ENCODE results near the gene CDH24.

GRCh38 chr14:23104591-23105347, 47.4 kb upstream of the CDH24 start, which contains the start of gene CIROP:
- TF ChIP-seq, protein P1, sequence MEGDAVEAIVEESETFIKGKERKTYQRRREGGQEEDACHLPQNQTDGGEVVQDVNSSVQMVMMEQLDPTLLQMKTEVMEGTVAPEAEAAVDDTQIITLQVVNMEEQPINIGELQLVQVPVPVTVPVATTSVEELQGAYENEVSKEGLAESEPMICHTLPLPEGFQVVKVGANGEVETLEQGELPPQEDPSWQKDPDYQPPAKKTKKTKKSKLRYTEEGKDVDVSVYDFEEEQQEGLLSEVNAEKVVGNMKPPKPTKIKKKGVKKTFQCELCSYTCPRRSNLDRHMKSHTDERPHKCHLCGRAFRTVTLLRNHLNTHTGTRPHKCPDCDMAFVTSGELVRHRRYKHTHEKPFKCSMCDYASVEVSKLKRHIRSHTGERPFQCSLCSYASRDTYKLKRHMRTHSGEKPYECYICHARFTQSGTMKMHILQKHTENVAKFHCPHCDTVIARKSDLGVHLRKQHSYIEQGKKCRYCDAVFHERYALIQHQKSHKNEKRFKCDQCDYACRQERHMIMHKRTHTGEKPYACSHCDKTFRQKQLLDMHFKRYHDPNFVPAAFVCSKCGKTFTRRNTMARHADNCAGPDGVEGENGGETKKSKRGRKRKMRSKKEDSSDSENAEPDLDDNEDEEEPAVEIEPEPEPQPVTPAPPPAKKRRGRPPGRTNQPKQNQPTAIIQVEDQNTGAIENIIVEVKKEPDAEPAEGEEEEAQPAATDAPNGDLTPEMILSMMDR (conservative IDR thresholded peaks at IDR 0.05; ENCODE audit: low read depth, low read length), result no peak
- TF ChIP-seq, protein P2, sequence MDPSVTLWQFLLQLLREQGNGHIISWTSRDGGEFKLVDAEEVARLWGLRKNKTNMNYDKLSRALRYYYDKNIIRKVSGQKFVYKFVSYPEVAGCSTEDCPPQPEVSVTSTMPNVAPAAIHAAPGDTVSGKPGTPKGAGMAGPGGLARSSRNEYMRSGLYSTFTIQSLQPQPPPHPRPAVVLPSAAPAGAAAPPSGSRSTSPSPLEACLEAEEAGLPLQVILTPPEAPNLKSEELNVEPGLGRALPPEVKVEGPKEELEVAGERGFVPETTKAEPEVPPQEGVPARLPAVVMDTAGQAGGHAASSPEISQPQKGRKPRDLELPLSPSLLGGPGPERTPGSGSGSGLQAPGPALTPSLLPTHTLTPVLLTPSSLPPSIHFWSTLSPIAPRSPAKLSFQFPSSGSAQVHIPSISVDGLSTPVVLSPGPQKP (IDR thresholded peaks at IDR 0.05; ENCODE audit: borderline replicate concordance, low read depth, low read length), result no peak

All from IMR-90 (cell line).